GM19240 (cell line): ENCODE measurements around the gene SIPA1L3.
"Not testable (repeated sequence)": the region's sequence is repeated elsewhere in the genome, so short reads cannot be mapped to it uniquely, and the experiment has no call there.

ENCODE experiments used
- DNase-seq: peaks from one replicate; pipeline ENCODE4 v3.0.0; 2011; ENCODE audit warnings: low spot score; ENCODE audit not compliant: insufficient read length

SIPA1L3 gene

DNA sequence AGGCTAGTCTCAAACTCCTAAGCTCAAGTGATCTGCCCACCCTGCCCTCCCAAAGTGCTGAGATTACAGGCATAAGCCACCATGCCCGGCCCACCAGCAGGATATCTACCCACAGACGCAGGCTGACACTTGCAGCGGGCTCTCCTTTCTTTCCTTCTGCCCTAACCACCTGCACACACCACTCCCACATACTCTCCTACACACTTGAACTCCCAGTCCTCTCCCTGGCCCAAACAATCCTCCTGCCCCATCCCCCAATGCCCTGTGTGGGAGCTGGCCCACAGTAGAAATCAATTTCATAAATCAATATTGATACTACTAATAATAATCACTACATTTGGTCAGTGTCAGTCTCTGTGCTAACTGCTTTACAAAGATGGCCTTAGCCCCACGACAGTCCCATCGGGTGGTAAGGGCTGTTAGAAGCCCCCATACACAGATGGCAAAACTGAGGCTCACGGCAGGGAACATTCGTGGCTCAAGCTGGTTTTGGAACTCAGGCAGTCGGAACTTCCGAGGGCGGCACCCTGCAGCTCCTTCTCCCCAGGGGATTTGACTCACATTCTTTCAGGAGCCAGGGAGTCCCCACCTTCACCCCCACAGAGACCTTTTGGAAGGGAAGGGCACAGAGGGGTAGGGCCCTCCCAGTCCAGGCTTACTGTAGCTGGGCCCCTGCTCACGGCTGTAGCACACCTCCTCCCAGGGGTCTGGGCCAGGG, 320.4 kb downstream of the SIPA1L3 start:
- no peak for DNase-seq

DNA sequence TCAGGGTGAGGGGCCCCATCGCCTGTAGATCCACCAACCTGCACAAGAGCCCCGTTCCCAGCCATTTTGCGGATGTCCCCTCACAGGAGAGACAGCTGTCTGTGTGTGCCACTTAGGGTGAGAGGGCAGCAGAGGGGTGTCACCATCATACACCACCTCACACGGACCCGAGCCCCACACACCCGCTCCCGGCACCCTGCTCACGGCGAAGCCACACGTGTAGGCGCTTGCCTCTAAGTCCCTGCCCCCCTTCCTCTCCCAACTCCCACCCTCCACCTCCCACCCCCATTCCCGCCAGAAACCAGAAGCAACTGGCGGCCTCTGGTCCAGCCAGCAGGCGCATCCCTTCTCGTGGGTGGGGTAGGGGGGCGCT, 321.0 kb downstream of the SIPA1L3 start:
- DNase-seq, result no peak

- DNase-seq, result no peak
Measured at GRCh38 chr19:38228491-38229439, 321.8 kb downstream of the SIPA1L3 start.

DNA sequence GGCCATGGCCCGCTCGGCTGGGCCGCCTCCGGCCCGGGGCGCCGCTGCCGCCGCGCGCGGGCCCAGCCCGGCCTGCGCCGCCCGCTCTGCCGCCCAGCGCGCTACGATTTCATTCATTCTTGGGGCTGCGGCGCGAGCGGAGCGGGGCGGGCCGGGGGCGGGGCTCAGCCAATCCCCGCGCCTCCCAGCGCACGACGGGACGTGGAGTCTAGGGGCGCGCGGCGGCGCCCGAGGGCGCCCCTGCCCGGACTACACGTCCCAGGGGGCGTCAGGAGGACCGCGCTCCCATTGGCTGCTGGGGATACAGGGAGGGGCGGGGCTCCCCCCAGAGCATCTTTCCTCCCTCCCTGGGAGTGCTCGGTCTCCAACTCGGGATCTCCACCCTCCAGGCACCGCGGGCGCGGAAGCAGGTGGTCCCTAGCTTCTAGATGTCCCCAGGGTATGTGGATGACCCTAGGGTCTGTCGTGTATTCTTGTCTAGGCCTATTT, 322.6 kb downstream of the SIPA1L3 start:
- DNase-seq, result peak; percentile 90

- not testable (repeated sequence) for DNase-seq
Measured at GRCh38 chr19:38230506-38231133, 323.6 kb downstream of the SIPA1L3 start.

DNA sequence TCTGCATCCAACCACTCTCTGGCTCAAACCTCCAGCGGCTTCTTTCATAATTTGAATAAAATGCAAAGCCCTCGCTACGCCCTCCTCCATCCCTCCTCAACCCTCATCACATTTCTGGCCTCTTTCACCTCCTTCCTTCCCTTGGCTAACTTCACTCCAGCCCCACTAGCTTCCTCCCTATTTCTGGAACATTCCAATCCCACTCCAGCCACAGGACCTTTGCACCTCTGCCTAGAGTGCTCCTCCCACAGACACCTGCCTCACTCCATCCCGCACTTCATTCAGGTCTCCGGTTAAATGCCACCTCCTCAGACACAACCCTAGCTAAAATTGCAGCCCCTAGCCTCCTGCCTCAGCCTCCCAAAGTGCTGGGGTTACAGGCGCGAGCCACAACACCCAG, 324.9 kb downstream of the SIPA1L3 start:
- no peak for DNase-seq

DNA sequence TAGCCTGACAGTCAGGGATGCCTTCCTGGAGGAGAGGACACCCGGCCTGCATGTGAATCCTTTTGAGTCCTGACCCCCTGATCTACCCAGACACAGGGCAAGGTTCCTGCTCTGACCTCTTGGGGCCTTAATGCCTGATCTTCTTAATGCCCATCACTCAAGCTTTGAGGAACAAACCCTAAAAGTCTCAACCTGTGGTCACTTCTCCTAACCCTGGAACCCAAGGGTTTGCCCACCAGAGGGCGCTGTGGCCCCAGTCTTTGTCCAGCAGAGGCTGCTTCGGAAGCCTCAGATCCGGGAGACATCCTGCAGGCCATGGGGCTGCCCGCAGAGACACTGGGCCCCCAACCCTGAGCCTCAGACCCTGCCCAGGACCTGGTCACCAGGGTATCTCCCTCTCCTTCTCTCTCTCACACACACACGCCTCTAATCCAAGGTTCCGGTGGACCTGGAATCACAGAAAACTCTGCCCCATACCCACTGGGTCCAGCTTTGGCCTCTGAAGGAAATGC, 326.8 kb downstream of the SIPA1L3 start:
- peak; percentile 81 for DNase-seq

DNA sequence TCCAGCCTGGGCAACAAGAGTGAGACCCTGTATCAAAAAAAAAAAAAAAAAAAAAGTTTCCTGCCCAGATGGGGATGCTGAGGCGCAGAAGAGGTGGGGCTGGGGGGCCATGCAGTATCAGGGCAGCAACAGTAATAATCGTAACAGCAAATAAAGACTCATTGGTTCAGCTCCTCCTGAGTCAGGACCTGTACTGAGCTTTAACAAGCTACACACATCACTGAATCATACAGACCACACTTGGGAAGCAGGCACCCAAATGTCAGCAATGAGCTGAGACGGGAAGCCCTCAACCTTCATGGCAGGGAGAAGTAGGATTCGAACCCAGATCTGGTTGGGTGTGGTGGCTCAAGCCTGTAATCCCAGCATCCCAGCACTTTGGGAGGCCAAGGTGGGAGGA, 327.6 kb downstream of the SIPA1L3 start:
- DNase-seq, result no peak

- no peak for DNase-seq
Measured at GRCh38 chr19:38239816-38240215, 332.8 kb downstream of the SIPA1L3 start.

DNA sequence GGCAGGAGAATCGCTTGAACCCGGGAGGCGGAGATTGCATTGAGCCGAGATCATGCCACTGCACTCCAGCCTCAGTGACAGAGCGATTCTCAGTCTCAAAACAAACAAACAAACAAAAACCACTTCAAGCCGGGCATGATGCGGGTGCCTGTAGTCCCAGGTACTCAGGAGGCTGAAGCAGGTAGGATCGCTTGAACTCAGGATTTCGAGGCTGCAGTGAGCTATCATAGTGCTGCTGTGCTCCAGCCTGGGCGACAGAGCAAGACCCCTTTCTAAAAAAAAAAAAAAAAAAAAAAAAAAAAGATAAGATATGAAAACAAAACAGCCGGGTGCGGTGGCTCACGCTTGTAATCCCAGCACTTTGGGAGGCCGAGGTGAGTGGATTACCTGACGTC, 336.3 kb downstream of the SIPA1L3 start:
- DNase-seq, result no peak

DNA sequence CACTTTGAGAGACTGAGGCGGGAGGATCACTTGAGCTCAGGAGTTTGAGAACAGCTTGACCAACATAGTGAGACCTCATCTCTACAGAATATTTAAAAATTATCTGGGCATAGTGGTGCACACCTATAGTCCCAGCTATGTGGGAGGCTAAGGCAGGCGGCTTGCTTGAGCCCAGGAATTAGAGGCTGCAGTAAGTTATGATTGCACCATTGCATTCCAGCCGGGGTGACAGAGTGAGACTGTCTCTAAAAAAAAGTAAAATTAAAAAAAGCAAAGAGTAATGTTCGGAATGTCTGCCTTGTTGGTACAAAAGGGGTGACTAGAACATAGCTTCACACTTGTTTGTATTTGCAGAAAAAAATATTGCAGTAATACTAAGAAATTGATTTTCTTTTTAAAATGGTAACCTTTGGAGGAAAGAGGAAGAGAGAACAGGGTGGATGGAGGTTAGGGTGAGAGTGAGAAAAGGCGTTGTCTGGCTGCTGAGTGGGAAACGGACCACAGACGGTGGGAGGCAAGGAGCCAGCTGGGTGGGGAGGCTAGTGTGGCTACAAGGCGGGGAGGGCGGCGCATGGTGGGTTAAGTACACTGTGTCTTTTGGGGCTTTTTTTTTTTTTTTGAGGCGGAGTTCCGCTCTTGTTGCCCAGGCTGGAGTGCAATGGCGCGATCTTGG, 339.0 kb downstream of the SIPA1L3 start:
- no peak for DNase-seq

- DNase-seq, result no peak
Measured at GRCh38 chr19:38247126-38247525, 340.1 kb downstream of the SIPA1L3 start.

DNA sequence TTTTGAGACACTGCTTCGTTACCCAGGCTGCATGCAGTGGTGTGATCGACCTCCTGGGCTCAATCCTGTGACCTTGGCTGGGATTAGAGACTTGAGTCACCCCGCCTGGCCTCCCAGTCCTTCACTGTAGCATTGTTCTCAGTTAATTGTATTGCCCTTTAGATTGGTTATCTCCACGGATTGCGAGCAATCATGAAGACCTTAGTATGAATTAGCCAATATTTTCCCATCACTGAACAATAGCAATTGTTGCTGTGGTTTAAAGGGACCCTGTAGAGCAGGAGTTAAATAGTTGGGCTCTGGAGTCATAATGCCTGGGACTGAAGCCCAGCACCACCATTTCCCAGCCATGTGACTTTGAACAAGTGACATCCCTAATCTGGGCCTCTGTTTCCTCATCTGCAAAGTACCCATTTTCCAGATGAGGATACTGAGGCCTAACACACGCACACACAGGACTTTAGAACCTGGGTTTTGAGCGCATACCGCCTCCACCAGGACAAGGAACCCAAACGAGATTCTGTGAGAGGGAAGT, 340.8 kb downstream of the SIPA1L3 start:
- DNase-seq, result no peak

DNA sequence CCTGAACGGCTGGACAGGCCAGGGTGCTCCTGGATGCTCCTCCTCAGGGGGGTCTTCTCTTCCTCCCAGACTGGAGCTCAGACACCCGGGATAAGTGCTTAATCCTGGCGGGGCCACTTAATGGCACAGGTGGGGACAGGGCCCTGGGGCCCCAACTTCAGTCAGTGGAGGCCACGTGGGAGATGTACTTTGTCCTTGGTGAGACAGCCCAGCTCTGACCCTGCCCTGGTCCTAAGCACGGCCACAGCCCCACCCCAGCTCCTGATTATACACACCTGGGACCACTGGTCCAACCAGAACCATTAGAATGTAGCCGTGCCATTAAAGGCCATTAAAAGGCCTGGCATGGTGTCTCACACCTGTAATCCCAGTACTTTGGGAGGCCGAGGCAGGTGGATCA, 341.4 kb downstream of the SIPA1L3 start:
- no peak for DNase-seq

- DNase-seq, result no peak
Measured at GRCh38 chr19:38250428-38250820, 343.4 kb downstream of the SIPA1L3 start.

DNA sequence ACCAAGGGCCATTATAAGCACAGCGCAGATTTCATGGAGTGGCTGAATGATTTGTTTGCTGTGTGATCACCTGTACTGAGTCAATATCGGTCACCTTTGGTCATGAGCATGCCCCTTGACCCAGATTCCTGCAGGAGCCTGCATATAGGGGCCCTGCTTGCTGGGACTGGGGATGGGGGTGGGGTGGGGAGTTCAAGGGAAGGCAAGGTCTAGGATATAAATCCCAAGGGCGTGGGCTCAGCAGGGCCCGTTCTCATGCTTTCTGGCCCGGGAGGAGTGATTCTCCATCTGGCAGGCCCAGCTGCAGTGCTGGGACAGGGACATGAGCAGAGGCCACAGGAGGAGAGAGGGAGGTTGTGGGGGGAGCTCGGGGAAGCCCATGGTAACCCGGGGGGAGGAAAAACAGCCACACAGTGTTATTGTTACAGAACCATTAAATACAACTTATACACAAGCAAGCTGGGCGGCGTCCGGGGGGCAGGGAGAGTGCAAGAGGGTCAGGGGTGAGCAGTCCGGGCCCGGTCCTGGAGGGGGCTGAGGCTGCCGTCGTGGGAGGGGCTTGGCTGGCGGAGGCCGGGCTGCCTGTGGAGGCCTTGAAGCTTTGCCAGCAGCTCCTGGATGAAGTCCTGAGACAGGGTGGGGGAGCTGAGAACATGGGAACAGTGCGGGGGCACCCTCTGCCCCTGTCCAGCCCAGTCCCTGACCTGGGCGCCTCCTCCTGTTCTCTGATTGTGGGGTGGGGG, 344.0 kb downstream of the SIPA1L3 start:
- no peak for DNase-seq

GRCh38 chr19:38251564-38252051, 344.6 kb downstream of the SIPA1L3 start:
- no peak for DNase-seq

- no peak for DNase-seq
Measured at GRCh38 chr19:38252385-38252784, 345.4 kb downstream of the SIPA1L3 start.

DNA sequence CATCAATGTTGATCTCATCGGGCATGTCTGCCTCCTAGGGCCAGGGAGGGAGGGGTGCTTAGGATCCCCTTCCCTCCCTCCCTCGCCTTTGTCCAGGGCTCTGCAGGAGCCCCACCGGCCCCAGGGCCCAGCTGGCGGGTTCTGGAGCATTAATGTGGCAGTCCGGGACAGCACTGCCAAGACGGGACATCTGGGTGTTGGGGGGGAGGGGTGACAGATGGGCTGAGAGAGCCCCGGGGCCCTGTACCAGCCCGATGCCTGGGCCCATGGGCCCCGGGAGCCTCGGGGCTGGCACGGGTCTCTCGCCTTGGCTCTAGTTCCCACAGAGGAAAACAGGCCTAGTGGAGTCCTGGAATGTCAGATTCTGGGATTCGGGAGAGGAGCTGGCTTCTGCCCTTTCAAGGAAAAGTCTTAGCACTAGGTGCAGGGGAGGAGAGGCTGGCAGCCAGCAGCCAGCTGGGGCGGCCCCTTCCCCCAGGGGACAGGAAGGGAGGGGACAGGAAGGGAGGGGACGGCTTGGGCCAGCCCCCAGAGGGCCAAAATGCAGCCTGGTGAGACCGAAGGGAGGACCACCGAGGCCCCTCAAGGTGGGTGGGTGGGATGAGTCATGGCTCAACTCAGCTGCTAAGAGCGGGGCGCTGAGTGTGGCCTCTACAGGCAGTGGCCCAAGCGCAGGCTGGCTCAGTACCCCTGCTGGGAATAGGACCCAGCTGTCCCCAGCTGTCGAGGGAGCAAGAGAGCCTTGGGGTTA, 346.1 kb downstream of the SIPA1L3 start:
- DNase-seq, result no peak
